Endothelial cell of umbilical vein (primary cell): ENCODE measurements around the gene OMD.

Experiments
- CTCF ChIP-seq, 2 donors: IDR thresholded peaks; 1 replicate in 1 of 2; 2 replicates in 1 of 2; pipeline ENCODE4 v1.5.1; 2011; ENCODE audit warnings: low read length in 2 of 2, mild to moderate bottlenecking in 2 of 2, moderate library complexity in 2 of 2, control low read depth in 1 of 2, inconsistent platforms in 1 of 2, low read depth in 1 of 2; ENCODE audit not compliant: insufficient read depth in 1 of 2; ENCODE audit errors: extremely low read depth in 1 of 2
- EZH2 ChIP-seq: IDR thresholded peaks from 2 replicates; pipeline ENCODE4 v1.6.1; 2012; ENCODE audit warnings: borderline replicate concordance, low read depth, mild to moderate bottlenecking, moderate library complexity, low read length, inconsistent platforms; ENCODE audit not compliant: severe bottlenecking

- TF ChIP-seq CTCF (IDR thresholded peaks at IDR 0.05; ENCODE audit: extremely low read depth in 1 of 2, insufficient read depth in 1 of 2, low read depth in 1 of 2, low read length in 2 of 2), result no peak
- TF ChIP-seq EZH2, result no peak
Observed at GRCh38 chr9:92369075-92369474, 55.2 kb downstream of the OMD start.
